Right ventricle myocardium superior (tissue), 1 donor: ENCODE results near the gene CBR3. TPM values are rescaled to one million over a fixed set of nuclear protein-coding genes. Genes with fewer than 3 reads are reported as not detected.
"Not testable (repeated sequence)": the region's sequence is repeated elsewhere in the genome, so short reads cannot be mapped to it uniquely, and the experiment has no call there.

Experiments used
- ATAC-seq: fragments of 200-7000 bp; cut with Tn5 transposase; one replicate; pipeline ENCODE4 v1.9.1; 2020; ENCODE audit warnings: mild to moderate bottlenecking; ENCODE audit not compliant: poor library complexity
- DNase-seq: peaks from one replicate; pipeline ENCODE4 v3.0.0-alpha.2; 2020
- intact Hi-C: fragments of 100-400 bp; cut with DNase I; formaldehyde crosslinking; loops from one replicate; pipeline ENCODE4 v1.11.2; 2022
- total RNA-seq: library from RNA; stranded (reverse); fragmentation: NEBNext Ultra II Directional; extraction: Animal tissue kit (Norgen Biotek cat#: 25700); gene quantifications from one replicate; pipeline ENCODE4 v1.2.1, GENCODE V29; 2021
- donor health status: DM: no; HTN: yes; CAD: no; lungs with severe emphysema.

Gene CBR3
- total RNA-seq, 1 donor from 2014 or later: 2.1 TPM

- intact Hi-C loops: loop anchor here (10.0 kb wide), 1 partner anchor 181 kb away; the partner anchor contains the start of gene MORC3
- DNase-seq, ATAC-seq: not testable (repeated sequence)
These were observed 9.4 kb downstream of the CBR3 start for GRCh38 chr21:36144233-36144632.

- DNase-seq: no peak
- ATAC-seq: no peak
- intact Hi-C loops: loop anchor here (10.0 kb wide), 1 partner anchor 180 kb away; the partner anchor contains the start of gene MORC3
These were observed 10.4 kb downstream of the CBR3 start for GRCh38 chr21:36145259-36145658.

GRCh38 chr21:36147911-36148310, 13.0 kb downstream of the CBR3 start:
- ATAC-seq: no peak
- intact Hi-C loops: loop anchor here (10.0 kb wide), 1 partner anchor 177 kb away; the partner anchor contains the start of gene MORC3
- no peak for DNase-seq

- DNase-seq: no peak
- ATAC-seq: no peak
- intact Hi-C loops: loop anchor here (10.0 kb wide), 1 partner anchor 176 kb away; the partner anchor contains the start of gene MORC3
These were observed 14.0 kb downstream of the CBR3 start for GRCh38 chr21:36148886-36149285.

GRCh38 chr21:36149788-36150711, 15.2 kb downstream of the CBR3 start:
- intact Hi-C loops: loop anchor here (10.0 kb wide), 1 partner anchor 175 kb away; the partner anchor contains the start of gene MORC3
- peak; percentile 89 for ATAC-seq
- DNase-seq: peak; percentile 64

GRCh38 chr21:36155603-36156338, 20.9 kb downstream of the CBR3 start:
- intact Hi-C loops: no loop called here
- no peak for ATAC-seq
- no peak for DNase-seq

- DNase-seq (peak; percentile 100), ATAC-seq (peak; percentile 95)
- intact Hi-C loops: no loop called here
These were observed 21.5 kb downstream of the CBR3 start for GRCh38 chr21:36156339-36156814.

GRCh38 chr21:36156815-36157670, 22.2 kb downstream of the CBR3 start, which contains the start of gene DOP1B:
Gene DOP1B (plus strand): TSS chr21:36156824. CDS start chr21:36164734, 7,910 bp downstream.
- intact Hi-C loops: no loop called here
- ATAC-seq: peak; percentile 20

GRCh38 chr21:36159356-36159921, 24.6 kb downstream of the CBR3 start:
- intact Hi-C loops: no loop called here
- DNase-seq (no peak), ATAC-seq (no peak)

More at GRCh38 chr21:36156815-36157670, 22.2 kb downstream of the CBR3 start, which contains the start of gene DOP1B:
- DNase-seq: no peak

- ATAC-seq (no peak), DNase-seq (no peak)
- intact Hi-C loops: no loop called here
These were observed 25.9 kb downstream of the CBR3 start for GRCh38 chr21:36160850-36161178.

- intact Hi-C loops: no loop called here
- ATAC-seq: no peak
- DNase-seq: no peak
These were observed 27.8 kb downstream of the CBR3 start for GRCh38 chr21:36162631-36163030.

GRCh38 chr21:36163750-36164741, 29.2 kb downstream of the CBR3 start:
- peak; percentile 19 for ATAC-seq
- no peak for DNase-seq
- intact Hi-C loops: no loop called here

- intact Hi-C loops: no loop called here
- ATAC-seq: no peak
- DNase-seq: no peak
These were observed 30.5 kb downstream of the CBR3 start for GRCh38 chr21:36165356-36165755.

GRCh38 chr21:36166705-36167104, 31.8 kb downstream of the CBR3 start:
- DNase-seq (no peak), ATAC-seq (no peak)
- intact Hi-C loops: no loop called here

GRCh38 chr21:36167541-36167940, 32.7 kb downstream of the CBR3 start:
- no peak for ATAC-seq
- DNase-seq: no peak
- intact Hi-C loops: no loop called here

- ATAC-seq: no peak
- intact Hi-C loops: no loop called here
- DNase-seq: no peak
These were observed 34.7 kb downstream of the CBR3 start for GRCh38 chr21:36169470-36170128.
